OCI-LY1 (cell line): ENCODE measurements around the gene BRIX1.

Experiments
- CTCF ChIP-seq: fragments of 200-600 bp; sonication (generic), shearing (Covaris generic); IDR thresholded peaks from 2 replicates; pipeline ENCODE4 v1.5.1; 2017; ENCODE audit warnings: mild to moderate bottlenecking, antibody characterized with exemption, low read length, moderate library complexity, mixed read lengths
- EZH2 ChIP-seq: fragments of 200-600 bp; sonication (generic), shearing (Covaris generic); IDR thresholded peaks from 2 replicates; pipeline ENCODE4 v1.8.0; 2017; ENCODE audit warnings: borderline replicate concordance, mixed run types, mild to moderate bottlenecking, antibody characterized with exemption, low read length, moderate library complexity, mixed read lengths

GRCh38 chr5:34891981-34892380 lies 23.5 kb upstream of the BRIX1 start:
- TF ChIP-seq CTCF, result no peak
- TF ChIP-seq EZH2, result no peak
